ENCODE data around the gene TRIM3.

DNA sequence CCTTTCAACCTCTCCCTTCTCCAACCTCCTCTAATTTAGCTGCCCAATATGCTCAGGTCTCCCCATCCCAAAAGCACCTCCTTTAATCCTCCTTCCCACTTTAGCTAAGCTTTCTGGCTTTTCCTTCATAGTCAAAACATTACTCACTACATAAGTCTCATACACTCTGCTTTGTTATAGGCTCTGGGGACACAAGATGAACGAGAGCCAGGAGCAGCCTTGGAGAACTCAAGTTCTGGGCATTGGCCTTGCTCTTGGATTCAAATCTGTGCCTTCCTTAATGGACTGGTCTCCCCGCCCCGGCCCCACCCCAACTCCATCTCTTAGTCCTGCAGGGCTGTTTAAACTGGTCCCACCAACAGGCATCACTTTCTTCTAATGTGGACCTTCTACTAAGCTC, 21.5 kb downstream of the TRIM3 start:
- TF ChIP-seq CTCF (IDR thresholded peaks at IDR 0.05; ENCODE audit: control extremely low read depth in 1 of 3, insufficient read depth in 1 of 3, low read depth in 1 of 3, low read length in 3 of 3) (no peak), BRCA1 (IDR thresholded peaks at IDR 0.05; ENCODE audit: low read depth, low read length) (no peak), POU5F1 (IDR thresholded peaks at IDR 0.05; ENCODE audit: low read depth, low read length) (no peak), TCF12 (IDR thresholded peaks at IDR 0.05; ENCODE audit: low read depth, low read length) (no peak), ZNF274 (IDR thresholded peaks at IDR 0.05; ENCODE audit: borderline replicate concordance, extremely low read depth, low read length) (no peak), GABPA (IDR thresholded peaks at IDR 0.05; ENCODE audit: borderline replicate concordance, insufficient read depth, low read length) (no peak), SP2 (IDR thresholded peaks at IDR 0.05; ENCODE audit: low read length) (no peak)

All from H1 (cell line).